HG02973 (cell line): ENCODE measurements around the gene CDK8.

Source experiments
- ATAC-seq: cut with Tn5 transposase; IDR thresholded peaks from one replicate; pipeline ENCODE4 v1.9.1; 2021; ENCODE audit warnings: moderate library complexity; ENCODE audit not compliant: unreplicated experiment

Gene CDK8

DNA sequence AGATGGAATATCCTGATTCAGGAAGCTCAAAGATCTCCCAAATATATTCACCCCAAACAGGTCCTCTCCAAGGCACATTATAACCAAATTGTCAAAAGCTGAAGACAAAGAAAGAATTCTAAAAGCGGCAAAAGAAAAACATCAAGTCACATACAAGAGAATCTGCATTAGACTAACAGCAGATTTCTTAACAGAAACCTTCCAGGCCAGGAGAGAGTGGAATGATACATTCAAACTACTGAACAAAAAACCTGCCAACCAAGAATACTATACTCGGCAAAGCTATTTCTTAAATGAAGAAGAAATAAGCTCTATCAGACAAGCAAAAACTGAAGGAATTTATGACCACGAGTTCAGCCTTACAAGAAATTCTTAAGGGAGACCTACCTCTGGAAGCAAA lies 183.0 kb downstream of the CDK8 start:
- ATAC-seq, result no peak

DNA sequence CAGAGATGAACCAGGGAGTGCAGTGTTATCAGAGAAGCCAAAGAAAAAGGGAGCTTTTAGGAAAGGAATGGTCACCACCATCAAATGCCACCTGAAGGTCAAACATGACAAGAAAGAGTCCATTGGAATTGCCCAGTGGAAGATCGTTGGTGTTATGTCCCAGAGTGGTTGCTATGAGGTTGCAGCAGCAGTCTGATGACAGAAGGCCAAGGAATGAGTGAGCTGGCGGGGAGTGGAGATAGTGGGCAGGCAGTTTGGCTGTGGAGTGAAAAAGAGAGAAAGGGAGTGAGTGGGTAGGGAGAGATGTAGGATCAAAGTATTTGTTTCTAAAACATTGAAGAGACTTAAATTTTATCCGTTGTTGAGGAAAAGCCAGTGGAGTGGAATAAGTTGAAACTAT lies 186.2 kb downstream of the CDK8 start:
- no peak for ATAC-seq

DNA sequence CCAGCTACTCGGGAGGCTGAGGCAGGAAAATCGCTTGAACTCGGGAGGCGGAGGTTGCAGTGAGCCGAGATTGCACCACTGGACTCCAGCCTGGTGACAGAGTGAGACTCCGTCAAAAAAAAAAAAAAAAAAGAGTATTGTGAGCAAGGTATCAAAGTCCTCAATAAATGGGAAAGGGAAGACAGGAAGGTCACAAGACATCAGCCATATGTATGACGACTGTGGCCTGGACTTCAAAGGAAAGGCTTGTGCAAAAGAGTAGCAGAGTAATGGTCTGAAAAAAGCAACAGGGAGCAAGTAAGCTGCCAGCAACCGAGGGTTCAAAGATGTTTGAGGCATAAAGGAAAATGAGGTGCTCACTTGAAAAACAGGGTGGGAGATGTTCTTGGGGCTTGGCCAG lies 187.5 kb downstream of the CDK8 start:
- no peak for ATAC-seq

DNA sequence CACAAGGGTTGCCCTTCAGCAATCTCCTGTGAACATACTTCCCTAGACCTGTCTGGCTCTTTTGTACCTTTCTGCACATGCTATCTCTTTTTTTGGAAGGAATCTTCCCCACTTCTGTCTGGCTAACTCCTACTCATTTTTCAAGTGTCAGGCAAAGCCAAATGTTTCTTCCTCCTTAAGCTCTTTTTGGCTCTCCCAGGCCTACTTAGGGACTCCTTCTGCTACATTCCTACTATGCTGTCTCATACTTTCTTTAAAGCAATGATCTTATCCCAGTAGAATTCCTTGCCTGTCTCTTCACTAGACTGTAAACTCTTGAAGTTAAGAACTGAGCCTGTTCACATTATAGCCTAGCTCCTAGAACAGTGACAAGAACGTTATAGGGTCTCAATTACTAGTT lies 188.6 kb downstream of the CDK8 start:
- ATAC-seq, result no peak

DNA sequence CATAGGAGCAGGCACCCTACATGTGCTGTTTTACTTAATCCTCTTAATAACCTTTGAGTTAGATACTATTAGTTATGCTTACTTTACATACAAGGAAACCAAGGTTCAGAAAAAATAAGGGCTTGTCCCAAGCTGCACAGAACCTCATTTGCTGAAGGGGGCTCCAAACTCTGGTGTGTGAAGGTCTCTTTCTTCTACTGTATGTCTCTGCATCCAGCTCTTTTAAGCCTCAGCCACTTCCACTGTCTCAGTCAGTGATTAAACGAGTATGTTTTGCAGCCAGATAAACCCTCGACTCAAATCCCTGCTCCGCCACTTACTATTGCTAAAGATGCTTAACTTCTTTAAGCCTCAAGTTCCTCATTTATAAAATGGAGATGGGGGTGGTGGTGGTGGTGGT lies 191.2 kb downstream of the CDK8 start:
- no peak for ATAC-seq

DNA sequence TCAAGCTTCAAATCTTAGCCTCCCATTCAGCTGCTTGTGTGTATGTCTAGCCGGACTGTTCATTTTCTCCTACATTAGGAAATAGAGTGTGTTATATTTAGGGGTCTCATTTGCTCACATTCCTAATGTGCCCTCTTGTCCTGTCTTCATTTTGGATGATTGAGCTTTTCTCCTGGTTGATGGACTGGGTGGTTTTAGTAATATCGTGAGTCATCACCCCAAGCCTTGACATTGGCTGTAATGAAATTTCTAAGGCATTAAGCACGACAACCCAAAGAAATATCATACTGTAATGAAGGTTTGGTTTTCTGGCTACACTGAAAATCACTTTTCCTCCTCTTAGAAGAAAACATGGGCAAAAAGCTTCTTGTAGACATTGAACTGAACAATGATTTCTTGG lies 192.8 kb downstream of the CDK8 start:
- ATAC-seq, result no peak

DNA sequence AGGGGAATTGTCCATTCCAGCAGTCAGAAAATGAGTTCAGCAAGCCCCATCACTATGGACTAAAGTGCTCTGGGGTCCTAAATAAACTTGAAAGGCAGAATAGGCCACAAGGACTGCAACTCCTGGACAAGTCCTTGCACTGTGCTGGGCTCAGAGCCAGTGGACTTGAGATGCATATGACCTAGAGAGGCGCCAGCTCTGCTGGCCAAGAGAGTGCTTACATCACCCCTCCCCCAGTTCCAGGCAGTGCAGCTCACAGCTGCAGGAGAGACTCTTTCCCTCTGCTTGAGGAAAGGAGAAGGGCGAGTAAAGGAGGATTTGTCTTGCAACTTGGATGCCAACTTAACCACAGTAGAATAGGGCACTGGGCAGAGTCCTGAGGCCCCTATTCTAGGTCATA lies 194.1 kb downstream of the CDK8 start:
- ATAC-seq, result no peak

DNA sequence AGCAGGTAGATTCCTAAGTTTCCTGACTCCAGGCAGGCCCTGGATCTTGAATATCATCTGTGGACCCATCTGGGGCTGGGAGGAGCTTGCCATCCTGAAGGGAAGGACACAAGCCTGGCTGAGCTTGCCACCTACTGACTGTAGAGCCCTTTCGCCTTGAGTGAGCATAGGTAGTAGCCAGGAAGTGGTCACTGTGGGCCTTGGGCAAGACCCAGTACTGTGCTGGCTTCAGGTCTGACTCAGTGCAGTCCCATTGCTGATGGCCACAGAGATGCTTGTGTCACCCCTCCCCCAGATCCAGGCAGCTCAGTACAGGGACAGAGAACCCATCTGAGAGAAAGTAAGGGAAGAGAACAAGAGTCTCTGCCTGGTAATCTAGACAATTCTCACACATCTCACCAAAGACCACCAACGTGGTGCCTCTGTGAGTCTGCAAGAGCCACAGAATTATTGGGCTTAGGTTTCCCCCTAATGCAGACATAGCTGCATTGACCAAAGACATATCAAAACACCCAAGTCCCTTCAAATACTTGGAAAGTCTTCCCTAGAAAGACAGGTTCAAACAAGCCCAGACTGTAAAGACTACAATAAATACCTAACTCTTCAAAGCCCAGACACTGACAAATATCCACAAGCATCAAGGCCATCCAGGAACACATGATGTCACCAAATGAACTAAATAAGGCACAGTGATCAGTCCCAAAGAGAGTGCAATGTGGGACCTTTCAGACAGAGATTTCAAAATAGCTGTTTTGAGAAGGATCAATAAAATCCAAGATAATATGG lies 195.3 kb downstream of the CDK8 start:
- ATAC-seq, result no peak
